Mucosa of descending colon (tissue), 3 donors: ENCODE measurements around the gene COPS8. TPM values are rescaled to one million over a fixed set of nuclear protein-coding genes. Genes with fewer than 3 reads are reported as not detected.

Experiments used
- ATAC-seq: fragments of 200-7000 bp; cut with Tn5 transposase; one replicate; pipeline ENCODE4 v1.9.1; 2020; ENCODE audit warnings: mild to moderate bottlenecking, moderate library complexity
- DNase-seq, 3 donors: peaks; one replicate each; pipeline ENCODE4 v3.0.0-alpha.2; 2020
- H3K36me3 ChIP-seq: fragments of 200-600 bp; one replicate; pipeline ENCODE4 v1.8.0; 2021; ENCODE audit warnings: low read depth, mild to moderate bottlenecking
- H3K4me1 ChIP-seq: fragments of 200-600 bp; one replicate; pipeline ENCODE4 v1.8.0; 2021; ENCODE audit warnings: low read depth, mild to moderate bottlenecking
- H3K4me3 ChIP-seq: fragments of 200-600 bp; one replicate; pipeline ENCODE4 v1.8.0; 2021; ENCODE audit warnings: mild to moderate bottlenecking
- H3K9me3 ChIP-seq: fragments of 200-600 bp; one replicate; pipeline ENCODE4 v1.8.0; 2021; ENCODE audit warnings: mild to moderate bottlenecking
- CTCF ChIP-seq: fragments of 200-600 bp; IDR thresholded peaks from one replicate; pipeline ENCODE4 v1.8.0; 2022; ENCODE audit warnings: antibody characterized with exemption, mild to moderate bottlenecking
- intact Hi-C, 2 donors: fragments of 100-400 bp; cut with DNase I in 1 of 2; cut with micrococcal nuclease in 1 of 2; formaldehyde crosslinking; loops; one replicate each; pipeline versions ENCODE4 v1.11.0 to v1.11.1; 2022; cut with DNase I, micrococcal nuclease
- total RNA-seq, 3 donors: library from RNA; stranded (reverse); fragmentation: NEBNext Ultra II Directional in 2 of 3; extraction: Animal tissue kit (Norgen Biotek cat#: 25700) in 2 of 3; gene quantifications; one replicate each; pipeline versions ENCODE4 v1.2.1 to v1.2.4, GENCODE V29; 2021 to 2023
- donor health status: DM: no; HTN: no; CAD: no; lungs with moderate emphysema.
- donor health status: DM: no; HTN: no; CAD: no.
- donor health status: DM: no; HTN: yes; CAD: no.

Gene COPS8
- total RNA-seq, 3 donors from 2014 or later: 23.4 to 37.3 (median 31.5) TPM

- Histone ChIP-seq H3K4me3 (no peak overlapping the region), H3K36me3 (no peaks in the 10 kb centered on the region), H3K4me1 (no peaks in the 10 kb centered on the region), H3K9me3 (no peaks in the 10 kb centered on the region)
- intact Hi-C loops: no loop called here
- TF ChIP-seq CTCF: no peak
- ATAC-seq (peak; percentile 42), DNase-seq (peak in 1 of 3 donors; percentile 18)
Measured at GRCh38 chr2:237125967-237126366, 40.3 kb downstream of the COPS8 start.

GRCh38 chr2:237126519-237127174, 41.0 kb downstream of the COPS8 start:
- Histone ChIP-seq H3K36me3 (no peaks in the 10 kb centered on the region), H3K9me3 (no peaks in the 10 kb centered on the region), H3K4me3 (no peak overlapping the region), H3K4me1 (no peaks in the 10 kb centered on the region)
- intact Hi-C loops: no loop called here
- DNase-seq (no peak), ATAC-seq (no peak)
- TF ChIP-seq CTCF: no peak

- H3K4me1 ChIP-seq: no peaks in the 10 kb centered on the region
- ATAC-seq: peak; percentile 84
- H3K9me3 ChIP-seq: no peaks in the 10 kb centered on the region
- no peak overlapping the region for H3K4me3 ChIP-seq
- intact Hi-C loops: no loop called here
- TF ChIP-seq CTCF: no peak
- peak; percentile 65 to 88 (median 75) for DNase-seq
- no peaks in the 10 kb centered on the region for H3K36me3 ChIP-seq
Measured at GRCh38 chr2:237128026-237128703, 42.5 kb downstream of the COPS8 start.

GRCh38 chr2:237128845-237129592, 43.3 kb downstream of the COPS8 start:
- no peak for ATAC-seq
- DNase-seq: no peak
- no peak overlapping the region for H3K4me3 ChIP-seq
- intact Hi-C loops: no loop called here
- TF ChIP-seq CTCF: no peak
- H3K36me3 ChIP-seq: no peaks in the 10 kb centered on the region
- H3K9me3 ChIP-seq: no peaks in the 10 kb centered on the region
- H3K4me1 ChIP-seq: no peaks in the 10 kb centered on the region

GRCh38 chr2:237129625-237130263, 44.1 kb downstream of the COPS8 start:
- DNase-seq (no peak), ATAC-seq (no peak)
- TF ChIP-seq CTCF: no peak
- Histone ChIP-seq H3K4me3 (no peak overlapping the region), H3K36me3 (no peaks in the 10 kb centered on the region), H3K4me1 (no peaks in the 10 kb centered on the region), H3K9me3 (no peaks in the 10 kb centered on the region)
- intact Hi-C loops: no loop called here
